ENCODE results near the gene SPTBN5.

Gene SPTBN5

GRCh38 chr15:41844814-41845213 is 49.0 kb downstream of the SPTBN5 start:
- DNase-seq (ENCODE audit: low read depth), result no peak

- DNase-seq (ENCODE audit: low read depth), result no peak
Observed at GRCh38 chr15:41843571-41843970, 50.3 kb downstream of the SPTBN5 start.

GRCh38 chr15:41842229-41842628 is 51.6 kb downstream of the SPTBN5 start:
- no peak for DNase-seq (ENCODE audit: low read depth)

- DNase-seq (ENCODE audit: low read depth), result no peak
Observed at GRCh38 chr15:41841131-41841530, 52.7 kb downstream of the SPTBN5 start.

GRCh38 chr15:41840673-41841072 is 53.2 kb downstream of the SPTBN5 start:
- DNase-seq (ENCODE audit: low read depth), result no peak

- DNase-seq (ENCODE audit: low read depth), result no peak
Observed at GRCh38 chr15:41839781-41840491, 53.9 kb downstream of the SPTBN5 start.

GRCh38 chr15:41838400-41838897 is 55.4 kb downstream of the SPTBN5 start, which contains the start of gene PLA2G4B:
TSS of gene PLA2G4B (plus strand) at chr15:41838847. CDS start at chr15:41838914, 67 bp downstream.
- DNase-seq (ENCODE audit: low read depth), result no peak

- no peak for DNase-seq (ENCODE audit: low read depth)
Observed at GRCh38 chr15:41836713-41837454, 57.0 kb downstream of the SPTBN5 start.

GRCh38 chr15:41836073-41836472 is 57.8 kb downstream of the SPTBN5 start:
- no peak for DNase-seq (ENCODE audit: low read depth)

- no peak for DNase-seq (ENCODE audit: low read depth)
Observed at GRCh38 chr15:41834096-41834495, 59.8 kb downstream of the SPTBN5 start.

GRCh38 chr15:41832875-41833274 is 61.0 kb downstream of the SPTBN5 start:
- DNase-seq (ENCODE audit: low read depth), result no peak

GRCh38 chr15:41832208-41832607 is 61.6 kb downstream of the SPTBN5 start:
- DNase-seq (ENCODE audit: low read depth), result no peak

- DNase-seq (ENCODE audit: low read depth), result peak; percentile 32
Observed at GRCh38 chr15:41831291-41831690, 62.6 kb downstream of the SPTBN5 start.

- no peak for DNase-seq (ENCODE audit: low read depth)
Observed at GRCh38 chr15:41829959-41830646, 63.8 kb downstream of the SPTBN5 start.

- no peak for DNase-seq (ENCODE audit: low read depth)
Observed at GRCh38 chr15:41828807-41829141, 65.1 kb downstream of the SPTBN5 start.

- DNase-seq (ENCODE audit: low read depth), result peak; percentile 92
Observed at GRCh38 chr15:41827880-41828806, 65.7 kb downstream of the SPTBN5 start, which contains the start of gene JMJD7. TSS of gene JMJD7 (plus strand) at chr15:41828092. CDS start at chr15:41828125, 33 bp downstream.

GRCh38 chr15:41827290-41827879 is 66.5 kb downstream of the SPTBN5 start:
- no peak for DNase-seq (ENCODE audit: low read depth)

GRCh38 chr15:41825572-41826535 is 68.0 kb downstream of the SPTBN5 start:
- DNase-seq (ENCODE audit: low read depth), result no peak

GRCh38 chr15:41825145-41825544 is 68.7 kb downstream of the SPTBN5 start:
- DNase-seq (ENCODE audit: low read depth), result no peak
